ENCODE measurements around the gene NFIB. TPM values are rescaled to one million over a fixed set of nuclear protein-coding genes. Genes with fewer than 3 reads are reported as not detected.

Gene NFIB
- total RNA-seq, 2 donors from 2014 or later, result 47.0 to 65.9 TPM

DNA sequence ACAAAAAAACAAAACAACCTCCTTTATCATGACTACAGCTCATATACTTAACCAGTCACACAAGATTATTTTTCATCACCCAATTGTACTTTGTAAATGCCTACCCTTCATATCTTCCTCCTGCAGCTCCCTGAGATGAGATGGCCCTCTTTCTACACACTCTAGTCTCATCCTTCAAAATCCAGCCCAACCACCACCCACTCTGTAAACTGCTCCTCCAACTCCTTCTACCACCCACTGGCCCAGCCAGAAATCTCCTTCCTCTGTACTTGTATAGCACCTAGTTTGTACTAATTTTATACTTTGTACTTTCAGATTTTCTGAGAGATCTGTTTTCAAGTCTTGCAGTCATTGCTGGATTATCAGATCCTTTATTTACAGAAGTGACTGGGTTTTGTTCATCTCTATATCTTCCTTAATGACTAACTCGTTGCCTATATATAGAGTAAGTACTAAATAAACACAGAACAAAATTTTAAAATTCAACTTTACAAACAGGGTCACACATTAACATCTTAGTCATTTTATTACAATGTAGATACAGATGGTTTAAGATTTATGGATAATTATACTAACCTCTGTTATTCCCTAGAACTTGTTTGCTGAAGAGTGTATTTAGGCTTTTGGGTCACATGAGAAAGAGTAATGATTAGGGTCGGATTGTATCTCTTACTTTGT, 155.7 kb downstream of the NFIB start:
- intact Hi-C loops (cut with DNase I), result no loop called here
- no peak overlapping the region for H3K27ac ChIP-seq
- 66% methylated on average over 2 of the region's 2 CpGs for WGBS, 2 donors

DNA sequence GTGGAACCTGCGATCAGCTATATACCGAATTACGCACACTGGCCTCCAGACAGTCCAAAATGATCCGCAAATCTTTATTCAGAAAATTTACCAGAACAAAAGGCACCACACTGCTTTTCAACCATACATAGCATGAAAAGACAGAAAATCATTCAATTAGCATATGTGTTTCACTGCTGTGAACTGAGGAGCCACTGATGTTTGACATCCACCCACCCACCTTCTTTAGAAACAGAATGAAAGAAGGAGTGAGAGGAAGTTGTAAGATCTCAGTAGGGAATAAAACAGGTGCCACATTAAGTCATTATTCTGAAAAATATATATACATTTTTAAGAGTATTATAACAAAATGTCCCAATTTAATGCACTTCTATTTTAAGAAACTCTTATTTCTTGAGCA, 156.8 kb downstream of the NFIB start:
- Histone ChIP-seq H3K9me3 (no peaks in the 10 kb centered on the region), H3K4me1 (peaks cover 8% of the 10 kb centered on the region), H3K27me3 (no peaks in the 10 kb centered on the region), H3K4me3 (no peak overlapping the region), H3K27ac (no peak overlapping the region), H3K36me3 (replicated peaks in 1 of 2; ENCODE audit: insufficient read depth in 1 of 2, low read depth in 2 of 2) (no peaks in the 10 kb centered on the region)
- DNase-seq (no peak), ATAC-seq (no peak)
- whole genome bisulfite sequencing, 2 donors, result 95 to 98% methylated on average over 4 of the region's 4 CpGs
- no peak for TF ChIP-seq POLR2A (IDR thresholded peaks at IDR 0.05)
- TF ChIP-seq, protein P1, sequence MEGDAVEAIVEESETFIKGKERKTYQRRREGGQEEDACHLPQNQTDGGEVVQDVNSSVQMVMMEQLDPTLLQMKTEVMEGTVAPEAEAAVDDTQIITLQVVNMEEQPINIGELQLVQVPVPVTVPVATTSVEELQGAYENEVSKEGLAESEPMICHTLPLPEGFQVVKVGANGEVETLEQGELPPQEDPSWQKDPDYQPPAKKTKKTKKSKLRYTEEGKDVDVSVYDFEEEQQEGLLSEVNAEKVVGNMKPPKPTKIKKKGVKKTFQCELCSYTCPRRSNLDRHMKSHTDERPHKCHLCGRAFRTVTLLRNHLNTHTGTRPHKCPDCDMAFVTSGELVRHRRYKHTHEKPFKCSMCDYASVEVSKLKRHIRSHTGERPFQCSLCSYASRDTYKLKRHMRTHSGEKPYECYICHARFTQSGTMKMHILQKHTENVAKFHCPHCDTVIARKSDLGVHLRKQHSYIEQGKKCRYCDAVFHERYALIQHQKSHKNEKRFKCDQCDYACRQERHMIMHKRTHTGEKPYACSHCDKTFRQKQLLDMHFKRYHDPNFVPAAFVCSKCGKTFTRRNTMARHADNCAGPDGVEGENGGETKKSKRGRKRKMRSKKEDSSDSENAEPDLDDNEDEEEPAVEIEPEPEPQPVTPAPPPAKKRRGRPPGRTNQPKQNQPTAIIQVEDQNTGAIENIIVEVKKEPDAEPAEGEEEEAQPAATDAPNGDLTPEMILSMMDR (IDR thresholded peaks at IDR 0.05), result no peak
- intact Hi-C loops (cut with DNase I), result no loop called here

More for the DNA sequence above, 155.7 kb downstream of the NFIB start:
- Histone ChIP-seq H3K4me1 (peaks cover 8% of the 10 kb centered on the region), H3K27me3 (no peaks in the 10 kb centered on the region), H3K4me3 (no peak overlapping the region), H3K36me3 (replicated peaks in 1 of 2; ENCODE audit: insufficient read depth in 1 of 2, low read depth in 2 of 2) (no peaks in the 10 kb centered on the region), H3K9me3 (no peaks in the 10 kb centered on the region)
- no peak for DNase-seq
- no peak for ATAC-seq
- TF ChIP-seq POLR2A (IDR thresholded peaks at IDR 0.05), result no peak
- TF ChIP-seq, protein P1 (IDR thresholded peaks at IDR 0.05), result no peak

DNA sequence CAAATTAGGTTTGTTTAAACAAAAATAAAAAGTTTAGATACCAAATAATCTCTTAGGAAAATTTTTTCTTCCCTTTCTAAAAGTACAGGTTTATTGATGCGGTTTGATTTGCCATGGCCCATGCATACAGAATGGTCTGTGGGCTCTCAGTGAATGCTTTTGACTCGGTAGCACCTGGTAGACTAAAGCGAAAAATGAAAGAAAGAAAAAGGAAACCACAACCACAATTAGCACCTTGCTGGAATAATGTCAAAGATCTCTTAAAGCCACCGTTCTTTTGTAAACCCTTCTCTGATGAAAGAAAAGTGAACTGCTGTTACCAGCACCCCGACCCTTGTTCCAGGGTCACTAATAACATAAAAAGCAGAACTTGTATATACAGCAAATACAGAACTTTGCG, 157.9 kb downstream of the NFIB start:
- intact Hi-C loops (cut with DNase I), result no loop called here
- Histone ChIP-seq H3K36me3 (replicated peaks in 1 of 2; ENCODE audit: insufficient read depth in 1 of 2, low read depth in 2 of 2) (no peaks in the 10 kb centered on the region), H3K4me1 (peaks cover 15% of the 10 kb centered on the region), H3K9me3 (no peaks in the 10 kb centered on the region), H3K27ac (no peak overlapping the region), H3K4me3 (no peak overlapping the region), H3K27me3 (no peaks in the 10 kb centered on the region)
- WGBS, 2 donors, result 69 to 88% methylated on average over 6 of the region's 6 CpGs
- no peak for ATAC-seq
- TF ChIP-seq, protein P1 (IDR thresholded peaks at IDR 0.05), result no peak
- no peak for TF ChIP-seq POLR2A (IDR thresholded peaks at IDR 0.05)
- DNase-seq, result no peak

DNA sequence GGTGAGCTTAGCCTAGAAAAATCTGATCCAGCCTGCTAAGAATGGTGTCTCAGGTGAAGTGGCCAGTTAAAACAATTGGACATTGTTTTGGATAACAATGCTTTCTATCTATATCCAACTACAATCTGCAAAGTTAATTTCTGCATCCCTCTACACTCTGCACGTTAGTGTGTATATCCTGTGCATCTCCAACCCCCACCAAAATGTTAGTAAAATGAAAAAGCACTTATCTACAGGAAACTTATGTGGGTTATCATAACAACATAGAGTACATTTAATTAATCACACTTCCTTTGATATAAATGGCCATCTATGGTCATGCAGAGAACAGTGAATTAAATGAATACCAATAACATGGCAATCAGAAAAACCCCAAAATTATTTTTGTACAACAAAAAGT, 158.7 kb downstream of the NFIB start:
- intact Hi-C loops (cut with DNase I), result no loop called here
- no peak for TF ChIP-seq POLR2A (IDR thresholded peaks at IDR 0.05)
- TF ChIP-seq, protein P1 (IDR thresholded peaks at IDR 0.05), result no peak
- Histone ChIP-seq H3K4me1 (peaks cover 15% of the 10 kb centered on the region), H3K36me3 (replicated peaks in 1 of 2; ENCODE audit: insufficient read depth in 1 of 2, low read depth in 2 of 2) (no peaks in the 10 kb centered on the region), H3K4me3 (no peak overlapping the region), H3K27me3 (no peaks in the 10 kb centered on the region), H3K27ac (no peak overlapping the region), H3K9me3 (no peaks in the 10 kb centered on the region)
- WGBS, 2 donors, result 46 to 48% methylated on average over 1 of the region's 1 CpG
- ATAC-seq, result no peak
- DNase-seq, result no peak

DNA sequence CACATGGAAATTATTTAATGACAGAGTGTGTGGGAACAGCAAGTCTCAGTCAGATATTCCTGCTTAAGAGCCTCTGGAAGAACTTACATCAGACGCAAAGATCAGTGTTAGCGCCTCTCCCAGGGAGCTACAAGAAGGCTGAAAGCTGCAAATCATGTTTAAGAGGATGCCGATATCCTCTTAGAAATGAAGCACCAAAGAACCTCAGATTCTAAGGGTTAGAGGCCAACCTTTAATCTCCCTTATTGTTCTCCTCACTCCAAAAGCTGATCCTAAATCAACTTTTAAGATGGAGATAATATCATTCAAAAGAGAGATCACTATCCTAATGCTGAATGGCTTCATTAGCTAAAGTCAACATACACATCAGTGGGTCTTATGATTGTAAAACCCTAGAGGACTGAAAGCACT, 160.6 kb downstream of the NFIB start:
- H3K27ac ChIP-seq, result no peak overlapping the region
- peaks cover 15% of the 10 kb centered on the region for H3K4me1 ChIP-seq
- ATAC-seq (no peak), DNase-seq (no peak)
- intact Hi-C loops (cut with DNase I), result no loop called here
- H3K9me3 ChIP-seq, result no peaks in the 10 kb centered on the region
- TF ChIP-seq POLR2A (IDR thresholded peaks at IDR 0.05), result no peak
- TF ChIP-seq, protein P1 (IDR thresholded peaks at IDR 0.05), result no peak
- no peaks in the 10 kb centered on the region for H3K27me3 ChIP-seq
- 81 to 87% methylated on average over 3 of the region's 3 CpGs for WGBS, 2 donors
- no peaks in the 10 kb centered on the region for H3K36me3 ChIP-seq (replicated peaks in 1 of 2; ENCODE audit: insufficient read depth in 1 of 2, low read depth in 2 of 2)
- H3K4me3 ChIP-seq, result no peak overlapping the region

Data from body of pancreas (tissue), 4 donors.